HFFc6 (cell line): ENCODE measurements around the gene NPTX1. TPM values are rescaled to one million over a fixed set of nuclear protein-coding genes. Genes with fewer than 3 reads are reported as not detected.

Experiments used
- DNase-seq: peaks from one replicate; pipeline ENCODE4 v3.0.0-alpha.2; 2018
- H3K27ac Mint-ChIP-seq: 2 replicates; pipeline ENCODE4 v1.8.0; 2020; ENCODE audit warnings: mild to moderate bottlenecking, mixed read lengths
- H3K27me3 Mint-ChIP-seq: 2 replicates; pipeline ENCODE4 v1.8.0; 2021; ENCODE audit warnings: mild to moderate bottlenecking, moderate library complexity, mixed read lengths; ENCODE audit not compliant: insufficient read depth
- H3K36me3 Mint-ChIP-seq: 2 replicates; pipeline ENCODE4 v1.8.0; 2021; ENCODE audit warnings: low read depth, mixed read lengths
- H3K4me1 Mint-ChIP-seq: 2 replicates; pipeline ENCODE4 v1.8.0; 2020; ENCODE audit warnings: low read depth, mixed read lengths
- H3K4me3 Mint-ChIP-seq: 2 replicates; pipeline ENCODE4 v1.8.0; 2020; ENCODE audit warnings: mild to moderate bottlenecking, moderate library complexity, mixed read lengths
- H3K9me3 Mint-ChIP-seq: 2 replicates; pipeline ENCODE4 v1.8.0; 2020; ENCODE audit warnings: mild to moderate bottlenecking, mixed read lengths
- total RNA-seq, 6 experiments: library from RNA; stranded (reverse); fragmentation: NEBNext Ultra II Directional; extraction: Animal tissue kit (Norgen Biotek cat#: 25700); gene quantifications; 2 replicates in 1 of 6; 3 replicates in 5 of 6; pipeline ENCODE4 v1.2.3, GENCODE V29; 2021
- TF ChIP-seq, protein P1 (sequence below): fragments of 200-600 bp; sonication (generic); IDR thresholded peaks from 2 replicates; pipeline ENCODE4 v1.5.0; 2021; ENCODE audit warnings: antibody characterized with exemption, mild to moderate bottlenecking

Gene NPTX1
- total RNA-seq, 6 experiments from 2014 or later, result 0.26 to 2.9 (median 2.6) TPM

DNA sequence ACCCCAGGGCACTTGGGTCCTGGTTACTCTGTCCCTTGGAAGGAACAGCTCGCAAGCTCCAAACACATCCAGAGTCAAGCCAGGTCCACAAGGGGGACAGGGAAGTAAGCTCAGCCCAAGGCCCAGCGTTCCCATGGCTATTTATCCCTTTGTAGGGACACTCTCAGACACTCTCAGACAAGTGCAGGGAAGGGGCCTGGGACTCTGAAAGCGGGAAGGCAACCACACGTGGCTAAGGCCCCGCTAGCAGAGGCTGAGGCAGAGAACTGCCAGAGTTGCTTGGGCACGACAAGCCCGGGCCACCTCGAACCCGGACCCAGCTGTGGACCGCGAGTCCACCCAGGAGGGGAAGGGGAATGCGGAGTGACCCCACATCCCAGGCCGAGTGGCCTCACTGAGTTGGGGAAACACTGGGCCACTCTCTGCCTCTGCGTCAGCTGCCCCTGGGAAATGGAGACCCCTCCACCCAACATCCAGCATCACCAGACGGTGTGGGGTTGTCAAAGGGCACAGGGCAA is 10.2 kb downstream of the NPTX1 start:
- Mint-ChIP-seq H3K4me3 (no peak overlapping the region), H3K4me1 (no peaks in the 10 kb centered on the region), H3K27me3 (peaks cover 61% of the 10 kb centered on the region), H3K9me3 (no peaks in the 10 kb centered on the region), H3K36me3 (no peaks in the 10 kb centered on the region), H3K27ac (no peak overlapping the region)
- TF ChIP-seq, protein P1, sequence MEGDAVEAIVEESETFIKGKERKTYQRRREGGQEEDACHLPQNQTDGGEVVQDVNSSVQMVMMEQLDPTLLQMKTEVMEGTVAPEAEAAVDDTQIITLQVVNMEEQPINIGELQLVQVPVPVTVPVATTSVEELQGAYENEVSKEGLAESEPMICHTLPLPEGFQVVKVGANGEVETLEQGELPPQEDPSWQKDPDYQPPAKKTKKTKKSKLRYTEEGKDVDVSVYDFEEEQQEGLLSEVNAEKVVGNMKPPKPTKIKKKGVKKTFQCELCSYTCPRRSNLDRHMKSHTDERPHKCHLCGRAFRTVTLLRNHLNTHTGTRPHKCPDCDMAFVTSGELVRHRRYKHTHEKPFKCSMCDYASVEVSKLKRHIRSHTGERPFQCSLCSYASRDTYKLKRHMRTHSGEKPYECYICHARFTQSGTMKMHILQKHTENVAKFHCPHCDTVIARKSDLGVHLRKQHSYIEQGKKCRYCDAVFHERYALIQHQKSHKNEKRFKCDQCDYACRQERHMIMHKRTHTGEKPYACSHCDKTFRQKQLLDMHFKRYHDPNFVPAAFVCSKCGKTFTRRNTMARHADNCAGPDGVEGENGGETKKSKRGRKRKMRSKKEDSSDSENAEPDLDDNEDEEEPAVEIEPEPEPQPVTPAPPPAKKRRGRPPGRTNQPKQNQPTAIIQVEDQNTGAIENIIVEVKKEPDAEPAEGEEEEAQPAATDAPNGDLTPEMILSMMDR, result no peak
- DNase-seq, result no peak

DNA sequence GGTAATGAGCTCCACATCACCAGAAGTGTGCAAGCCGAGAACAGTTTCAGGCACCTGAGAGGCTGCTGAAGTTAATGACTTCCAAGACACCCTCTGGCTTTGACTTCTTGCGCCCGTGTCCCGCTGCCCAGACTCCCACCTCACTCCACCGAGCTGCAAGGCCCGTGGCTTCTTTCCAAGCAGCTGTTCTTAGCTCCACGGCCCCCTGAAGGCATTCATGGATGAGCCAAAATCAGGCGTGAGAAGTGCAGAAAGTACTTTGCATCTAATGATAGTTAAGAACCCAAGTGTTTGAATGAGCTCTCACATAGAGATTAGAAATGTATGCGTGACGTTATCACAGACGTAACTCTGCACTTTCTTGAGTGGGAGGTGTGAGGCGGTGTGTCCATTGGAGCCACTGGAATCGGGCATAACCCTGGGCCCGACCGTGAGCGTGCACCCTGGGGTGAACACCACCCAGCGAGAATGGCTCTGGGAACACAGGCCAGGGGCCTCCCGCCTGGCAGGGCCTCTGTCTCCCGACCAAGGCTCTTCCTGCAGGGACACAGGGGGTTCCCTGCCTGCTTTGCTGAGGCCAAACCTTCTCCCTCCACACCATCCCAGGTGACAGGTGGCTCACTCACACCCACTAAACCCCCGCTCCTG is 11.0 kb downstream of the NPTX1 start:
- Mint-ChIP-seq H3K4me1 (peaks cover 5% of the 10 kb centered on the region; the same call in 1 of the 2 replicates), H3K9me3 (no peaks in the 10 kb centered on the region), H3K4me3 (no peak overlapping the region), H3K36me3 (no peaks in the 10 kb centered on the region), H3K27ac (no peak overlapping the region), H3K27me3 (peaks cover 61% of the 10 kb centered on the region)
- TF ChIP-seq, protein P1, result no peak
- DNase-seq, result no peak

DNA sequence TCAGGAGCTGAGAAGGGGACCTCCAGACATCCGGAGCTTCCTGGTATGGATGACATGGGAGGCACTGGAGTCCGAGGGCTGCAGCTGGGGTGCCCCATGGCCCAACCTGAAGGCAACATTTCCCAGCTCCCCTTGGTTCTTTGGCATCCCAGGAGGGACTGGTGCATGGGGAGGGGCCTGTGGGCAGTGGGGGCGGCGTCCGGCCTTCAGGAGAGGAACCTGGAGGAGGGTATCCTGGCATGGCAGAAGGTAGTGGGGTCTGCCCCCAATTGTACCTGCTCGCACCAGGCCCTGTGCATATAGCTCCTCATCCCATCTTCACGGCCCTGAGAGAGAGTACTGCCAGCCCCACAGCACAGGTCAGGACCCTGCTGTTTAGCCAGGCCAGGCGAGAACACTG is 11.9 kb downstream of the NPTX1 start:
- H3K4me1 Mint-ChIP-seq, result peaks cover 7% of the 10 kb centered on the region; the same call in 1 of the 2 replicates
- H3K36me3 Mint-ChIP-seq, result no peaks in the 10 kb centered on the region
- H3K9me3 Mint-ChIP-seq, result no peaks in the 10 kb centered on the region
- H3K4me3 Mint-ChIP-seq, result no peak overlapping the region
- TF ChIP-seq, protein P1, result no peak
- no peak for DNase-seq
- no peak overlapping the region for H3K27ac Mint-ChIP-seq
- peaks cover 66% of the 10 kb centered on the region for H3K27me3 Mint-ChIP-seq

DNA sequence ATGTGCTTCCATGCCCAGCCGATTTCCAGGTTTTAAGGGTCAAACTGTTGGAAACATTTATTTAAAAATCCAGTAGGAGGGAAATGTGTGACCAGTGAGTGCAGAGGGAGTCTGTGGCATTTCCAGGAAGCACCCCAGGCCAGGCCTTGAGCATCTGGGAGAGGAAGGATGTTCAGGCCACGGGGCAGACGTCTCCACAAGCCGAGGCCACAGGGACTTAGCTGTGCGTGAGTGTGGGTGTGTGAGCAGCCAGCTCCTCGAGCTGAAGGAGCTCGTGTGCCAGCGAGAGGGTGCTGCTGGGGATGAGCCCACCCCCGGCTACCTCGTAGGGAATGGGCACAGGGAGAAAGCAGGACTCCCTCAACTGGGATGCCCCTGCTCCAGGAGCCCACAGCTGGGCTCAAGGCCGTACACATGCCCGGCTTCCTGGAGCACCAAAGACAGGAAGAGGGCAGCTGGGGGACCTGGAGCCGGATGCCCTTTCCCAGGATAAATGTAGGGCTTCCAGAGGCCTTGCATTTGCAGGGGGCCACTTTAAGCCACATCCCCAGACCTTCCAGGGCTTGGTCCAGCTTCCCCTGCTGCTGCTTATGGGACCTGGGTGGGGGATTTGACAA is 12.5 kb downstream of the NPTX1 start:
- TF ChIP-seq, protein P1, result no peak
- no peaks in the 10 kb centered on the region for H3K36me3 Mint-ChIP-seq
- peaks cover 7% of the 10 kb centered on the region; the same call in 1 of the 2 replicates for H3K4me1 Mint-ChIP-seq
- peaks cover 64% of the 10 kb centered on the region for H3K27me3 Mint-ChIP-seq
- no peak for DNase-seq
- H3K9me3 Mint-ChIP-seq, result no peaks in the 10 kb centered on the region
- H3K27ac Mint-ChIP-seq, result no peak overlapping the region
- H3K4me3 Mint-ChIP-seq, result no peak overlapping the region

DNA sequence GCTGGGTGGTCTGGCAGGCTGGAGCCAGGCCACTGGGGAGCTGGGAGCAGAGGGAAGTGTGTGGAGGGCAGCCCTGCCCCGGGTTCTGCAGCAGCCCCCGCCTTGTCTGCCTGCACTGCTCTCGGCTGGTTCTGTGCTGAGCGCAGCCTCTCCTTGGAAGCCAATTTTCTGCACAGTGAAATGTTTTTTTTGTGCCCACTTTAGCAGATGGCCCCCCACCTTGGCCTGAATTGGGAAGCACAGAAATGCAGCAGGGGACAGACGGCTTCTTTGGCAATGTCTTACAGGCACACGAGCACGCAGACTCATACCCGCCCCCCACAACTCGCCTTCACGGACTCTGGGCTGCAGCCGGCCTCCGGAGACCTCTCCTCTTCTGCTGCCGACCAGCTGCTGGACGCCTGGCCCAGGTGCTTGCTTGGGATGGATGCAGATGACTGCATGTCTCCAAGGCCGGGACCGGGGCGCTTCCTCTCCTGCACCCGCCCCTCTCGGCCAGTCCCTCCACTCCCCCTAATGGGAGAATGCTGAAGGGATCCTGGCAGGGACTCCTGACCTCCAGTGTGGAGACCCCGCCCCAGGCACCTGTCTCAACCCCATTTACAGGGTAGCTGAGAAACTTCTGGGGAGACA is 14.8 kb downstream of the NPTX1 start:
- DNase-seq, result no peak
- Mint-ChIP-seq H3K9me3 (no peaks in the 10 kb centered on the region), H3K36me3 (no peaks in the 10 kb centered on the region), H3K4me3 (no peak overlapping the region), H3K27me3 (peaks cover 48% of the 10 kb centered on the region), H3K27ac (no peak overlapping the region), H3K4me1 (peaks cover 7% of the 10 kb centered on the region; the same call in 1 of the 2 replicates)
- TF ChIP-seq, protein P1, result no peak
